Brain microvascular endothelial cell (primary cell): ENCODE data around the gene PPP1R2B.
"Not testable (repeated sequence)": the region's sequence is repeated elsewhere in the genome, so short reads cannot be mapped to it uniquely, and the experiment has no call there.

ENCODE experiments used
- DNase-seq: peaks from one replicate; pipeline ENCODE4 v3.0.0-alpha.2; 2020
- H3K27ac ChIP-seq: fragments of 250-450 bp; sonication (Bioruptor Pico); 2 replicates; pipeline ENCODE4 v1.5.1; 2020; ENCODE audit warnings: mild to moderate bottlenecking, moderate library complexity
- H3K27me3 ChIP-seq: fragments of 250-450 bp; sonication (Bioruptor Pico); replicated peaks from 2 replicates; pipeline ENCODE4 v1.5.1; 2020; ENCODE audit warnings: mild to moderate bottlenecking
- H3K36me3 ChIP-seq: fragments of 250-450 bp; sonication (Bioruptor Pico); replicated peaks from 2 replicates; pipeline ENCODE4 v1.5.1; 2020; ENCODE audit warnings: mild to moderate bottlenecking
- H3K4me3 ChIP-seq: 2 replicates; pipeline ENCODE4 v1.5.1; 2011; ENCODE audit warnings: low read depth, mild to moderate bottlenecking, control low read depth, low read length, moderate library complexity
- in situ Hi-C: cut with HindIII; loops from 2 replicates; pipeline ENCODE4 v1.10.0; 2017; ENCODE audit warnings: low sequenced_read_pairs, low pct_ligation_motif_present
- TF ChIP-seq, protein P1 (sequence below): IDR thresholded peaks from 2 replicates; pipeline ENCODE4 v1.5.1; 2011; ENCODE audit warnings: low read depth, mild to moderate bottlenecking, moderate library complexity, low read length, control low read depth, inconsistent platforms; ENCODE audit errors: missing control alignments

Gene PPP1R2B

DNA sequence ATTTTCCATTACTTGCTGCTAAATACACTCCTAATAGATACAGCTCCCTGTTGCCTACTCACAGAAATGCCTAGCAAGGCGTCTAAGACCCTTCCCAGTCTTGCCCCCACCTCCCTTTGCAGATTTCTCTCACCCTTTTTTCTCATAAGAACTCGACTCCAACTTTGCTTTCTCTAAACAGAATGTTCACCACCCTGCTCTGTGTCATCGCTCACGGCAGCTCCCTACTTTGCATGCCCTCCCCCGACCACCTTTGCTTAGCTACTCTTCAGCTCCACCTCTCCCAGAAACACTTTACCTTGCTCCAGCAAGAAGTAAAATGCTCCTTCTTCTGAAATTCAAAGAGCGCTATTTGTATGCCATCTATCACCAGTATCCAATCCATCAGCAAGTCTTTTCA, 15.2 kb upstream of the PPP1R2B start:
- Histone ChIP-seq H3K36me3 (no peaks in the 10 kb centered on the region), H3K27ac (no peak overlapping the region), H3K27me3 (no peaks in the 10 kb centered on the region), H3K4me3 (no peak overlapping the region)
- TF ChIP-seq, protein P1, sequence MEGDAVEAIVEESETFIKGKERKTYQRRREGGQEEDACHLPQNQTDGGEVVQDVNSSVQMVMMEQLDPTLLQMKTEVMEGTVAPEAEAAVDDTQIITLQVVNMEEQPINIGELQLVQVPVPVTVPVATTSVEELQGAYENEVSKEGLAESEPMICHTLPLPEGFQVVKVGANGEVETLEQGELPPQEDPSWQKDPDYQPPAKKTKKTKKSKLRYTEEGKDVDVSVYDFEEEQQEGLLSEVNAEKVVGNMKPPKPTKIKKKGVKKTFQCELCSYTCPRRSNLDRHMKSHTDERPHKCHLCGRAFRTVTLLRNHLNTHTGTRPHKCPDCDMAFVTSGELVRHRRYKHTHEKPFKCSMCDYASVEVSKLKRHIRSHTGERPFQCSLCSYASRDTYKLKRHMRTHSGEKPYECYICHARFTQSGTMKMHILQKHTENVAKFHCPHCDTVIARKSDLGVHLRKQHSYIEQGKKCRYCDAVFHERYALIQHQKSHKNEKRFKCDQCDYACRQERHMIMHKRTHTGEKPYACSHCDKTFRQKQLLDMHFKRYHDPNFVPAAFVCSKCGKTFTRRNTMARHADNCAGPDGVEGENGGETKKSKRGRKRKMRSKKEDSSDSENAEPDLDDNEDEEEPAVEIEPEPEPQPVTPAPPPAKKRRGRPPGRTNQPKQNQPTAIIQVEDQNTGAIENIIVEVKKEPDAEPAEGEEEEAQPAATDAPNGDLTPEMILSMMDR: no peak
- DNase-seq: no peak
- in situ Hi-C loops: no loop called here

DNA sequence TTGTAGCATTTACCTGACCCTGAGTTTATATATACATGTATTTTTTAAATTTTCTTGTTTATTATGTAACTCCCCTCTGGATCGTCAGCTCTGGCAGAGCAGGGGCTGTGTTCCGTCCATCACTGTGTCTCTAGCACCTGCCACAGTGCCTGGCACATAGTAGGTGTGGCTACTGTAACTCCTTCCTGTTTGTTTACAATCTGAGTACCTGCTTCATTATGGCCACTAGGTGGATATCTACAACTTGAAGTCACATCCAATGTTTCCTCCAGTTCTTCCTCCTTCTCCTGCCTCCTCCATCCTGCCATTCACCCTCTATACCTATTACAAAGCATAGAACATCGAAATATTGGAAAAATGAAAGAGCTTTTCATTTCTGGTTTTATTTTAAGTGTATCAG, 14.2 kb upstream of the PPP1R2B start:
- Histone ChIP-seq H3K27ac (no peak overlapping the region), H3K27me3 (no peaks in the 10 kb centered on the region), H3K36me3 (no peaks in the 10 kb centered on the region), H3K4me3 (no peak overlapping the region)
- no peak for DNase-seq
- in situ Hi-C loops: no loop called here
- TF ChIP-seq, protein P1: no peak

DNA sequence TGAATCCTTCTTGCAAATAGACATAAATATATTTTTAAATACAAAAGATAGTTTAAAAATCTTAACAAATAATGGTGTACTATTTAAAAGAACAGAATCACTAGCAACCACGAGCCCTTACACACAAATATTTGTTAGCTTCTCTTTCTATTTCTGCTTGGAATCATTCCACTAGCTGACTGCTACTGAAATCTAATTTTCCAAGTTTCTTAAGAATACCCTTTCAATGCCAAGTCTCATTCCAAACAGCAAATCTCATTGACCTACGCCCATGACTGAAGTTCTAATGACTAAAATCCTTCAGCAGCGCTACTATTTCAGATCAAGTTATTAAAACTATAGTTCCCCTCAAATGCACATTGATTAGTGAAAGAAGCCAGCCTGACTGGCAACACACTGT, 13.2 kb upstream of the PPP1R2B start:
- TF ChIP-seq, protein P1: no peak
- Histone ChIP-seq H3K27ac (no peak overlapping the region), H3K27me3 (no peaks in the 10 kb centered on the region), H3K4me3 (no peak overlapping the region), H3K36me3 (no peaks in the 10 kb centered on the region)
- DNase-seq: no peak
- in situ Hi-C loops: no loop called here

DNA sequence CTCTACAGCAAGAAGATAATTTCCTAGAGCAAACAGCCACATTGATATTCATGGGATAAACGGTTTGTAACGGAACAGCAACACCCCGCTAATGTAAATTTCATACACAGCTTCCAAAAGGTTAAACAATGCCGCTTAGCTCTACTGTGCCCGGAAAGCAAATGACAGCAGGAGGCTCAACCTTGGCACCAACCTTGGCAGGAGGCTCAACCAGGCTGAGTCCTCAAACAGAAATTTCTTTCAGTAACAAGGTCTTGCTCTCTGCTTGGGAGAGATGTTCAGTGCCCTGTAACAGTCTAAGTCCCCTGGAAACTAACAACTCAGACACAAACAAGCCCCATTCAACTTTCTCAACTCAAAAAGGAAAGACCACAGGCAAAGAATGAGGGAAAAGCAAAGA, 11.1 kb upstream of the PPP1R2B start:
- in situ Hi-C loops: no loop called here
- Histone ChIP-seq H3K36me3 (no peaks in the 10 kb centered on the region), H3K4me3 (no peak overlapping the region), H3K27me3 (no peaks in the 10 kb centered on the region), H3K27ac (no peak overlapping the region)
- DNase-seq: no peak
- TF ChIP-seq, protein P1: no peak

DNA sequence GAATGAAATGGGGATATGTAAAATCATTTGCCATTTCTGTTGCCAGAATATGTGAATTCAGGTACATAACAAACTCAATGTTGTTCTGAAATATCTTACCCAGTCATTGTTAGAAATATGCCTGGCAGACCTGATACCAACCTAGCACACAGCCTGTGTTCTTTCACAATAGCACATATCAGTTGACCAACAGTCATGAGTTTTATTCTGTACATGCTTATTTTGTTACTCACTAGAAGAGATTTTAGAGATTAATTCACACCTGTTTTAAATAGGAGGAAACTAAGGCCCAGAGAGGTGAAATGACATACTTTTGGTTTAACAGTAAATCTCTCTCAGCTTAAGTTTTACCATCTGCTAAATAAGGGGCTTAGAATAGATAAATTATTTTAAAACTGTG, 8.4 kb upstream of the PPP1R2B start:
- in situ Hi-C loops: no loop called here
- no peak for DNase-seq
- TF ChIP-seq, protein P1: no peak
- Histone ChIP-seq H3K27ac (no peak overlapping the region), H3K27me3 (no peaks in the 10 kb centered on the region), H3K36me3 (no peaks in the 10 kb centered on the region), H3K4me3 (no peak overlapping the region)

DNA sequence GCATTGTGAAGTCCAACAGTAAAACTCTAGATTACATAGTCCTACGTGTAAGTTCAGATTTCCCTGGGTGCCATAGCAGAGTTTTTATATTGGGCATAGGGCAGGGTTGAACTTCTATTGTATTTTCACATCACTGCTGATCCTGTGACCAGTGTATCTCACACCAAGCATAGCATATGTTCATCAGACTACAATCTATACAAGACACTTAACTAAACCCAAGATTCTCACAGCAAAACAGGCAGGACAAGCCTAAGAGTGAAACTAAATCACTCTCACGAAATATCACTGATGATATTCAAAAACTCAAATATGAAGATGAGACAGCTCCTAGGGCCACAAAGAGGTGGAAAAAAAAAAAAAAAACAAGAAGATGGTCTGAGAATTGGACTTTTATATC, 3.2 kb upstream of the PPP1R2B start:
- no peak overlapping the region for H3K4me3 ChIP-seq
- no peak for DNase-seq
- no peak overlapping the region for H3K27ac ChIP-seq
- no peaks in the 10 kb centered on the region for H3K36me3 ChIP-seq
- TF ChIP-seq, protein P1: no peak
- in situ Hi-C loops: no loop called here
- no peaks in the 10 kb centered on the region for H3K27me3 ChIP-seq

DNA sequence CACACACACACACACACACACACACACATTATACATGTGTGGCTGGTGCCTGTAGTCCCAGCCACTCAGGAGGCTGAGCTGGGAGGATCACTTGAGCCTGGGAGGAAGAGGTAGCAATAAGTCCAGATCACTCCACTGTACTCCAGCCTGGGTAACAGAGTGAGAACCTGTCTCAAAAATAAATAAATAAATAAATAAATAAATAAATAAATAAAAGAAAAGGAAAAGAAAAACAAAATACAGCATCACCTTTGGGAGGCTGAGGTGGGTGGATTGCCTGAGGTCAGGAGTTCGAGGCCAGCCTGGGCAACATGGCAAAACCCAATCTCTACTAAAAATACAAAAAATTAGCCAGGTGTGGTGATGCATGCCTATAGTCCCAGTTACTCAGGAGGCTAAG, 1.6 kb upstream of the PPP1R2B start:
- DNase-seq, in situ Hi-C loops, H3K36me3 ChIP-seq, H3K4me3 ChIP-seq, H3K27ac ChIP-seq, H3K27me3 ChIP-seq: not testable (repeated sequence)
